Gastroesophageal sphincter (tissue), 3 donors: Measurements from ENCODE around the gene UTS2B.

Source experiments
- EP300 ChIP-seq: sonication (generic); formaldehyde crosslinking; IDR thresholded peaks from one replicate; pipeline ENCODE4 v1.6.1; 2017; ENCODE audit warnings: antibody characterized with exemption, mild to moderate bottlenecking
- POLR2A ChIP-seq, 2 donors: fragments of 450-650 bp; IDR thresholded peaks; one replicate each; pipeline ENCODE4 v1.6.1; 2017; ENCODE audit warnings: antibody characterized with exemption in 2 of 2, mild to moderate bottlenecking in 2 of 2, moderate library complexity in 1 of 2
- POLR2AphosphoS5 ChIP-seq: sonication (generic); formaldehyde crosslinking; IDR thresholded peaks from one replicate; pipeline ENCODE4 v1.6.1; 2017; ENCODE audit warnings: antibody characterized with exemption
- TF ChIP-seq, protein P1 (sequence below), 4 experiments: fragments of 200-600 bp in 2 of 4; fragments of 450-650 bp in 2 of 4; sonication (generic) in 1 of 4; IDR thresholded peaks; one replicate each; pipeline ENCODE4 v1.5.1; 2017 to 2019; ENCODE audit warnings: antibody characterized with exemption in 4 of 4, mild to moderate bottlenecking in 2 of 4, moderate library complexity in 2 of 4

- TF ChIP-seq, protein P1, sequence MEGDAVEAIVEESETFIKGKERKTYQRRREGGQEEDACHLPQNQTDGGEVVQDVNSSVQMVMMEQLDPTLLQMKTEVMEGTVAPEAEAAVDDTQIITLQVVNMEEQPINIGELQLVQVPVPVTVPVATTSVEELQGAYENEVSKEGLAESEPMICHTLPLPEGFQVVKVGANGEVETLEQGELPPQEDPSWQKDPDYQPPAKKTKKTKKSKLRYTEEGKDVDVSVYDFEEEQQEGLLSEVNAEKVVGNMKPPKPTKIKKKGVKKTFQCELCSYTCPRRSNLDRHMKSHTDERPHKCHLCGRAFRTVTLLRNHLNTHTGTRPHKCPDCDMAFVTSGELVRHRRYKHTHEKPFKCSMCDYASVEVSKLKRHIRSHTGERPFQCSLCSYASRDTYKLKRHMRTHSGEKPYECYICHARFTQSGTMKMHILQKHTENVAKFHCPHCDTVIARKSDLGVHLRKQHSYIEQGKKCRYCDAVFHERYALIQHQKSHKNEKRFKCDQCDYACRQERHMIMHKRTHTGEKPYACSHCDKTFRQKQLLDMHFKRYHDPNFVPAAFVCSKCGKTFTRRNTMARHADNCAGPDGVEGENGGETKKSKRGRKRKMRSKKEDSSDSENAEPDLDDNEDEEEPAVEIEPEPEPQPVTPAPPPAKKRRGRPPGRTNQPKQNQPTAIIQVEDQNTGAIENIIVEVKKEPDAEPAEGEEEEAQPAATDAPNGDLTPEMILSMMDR (IDR thresholded peaks at IDR 0.05), result no peak
- TF ChIP-seq POLR2A (IDR thresholded peaks at IDR 0.05) (no peak), EP300 (no peak), POLR2AphosphoS5 (no peak)
Measured at GRCh38 chr3:191221638-191222037, 108.7 kb downstream of the UTS2B start.
